ENCODE measurements around the gene TCEAL5.
"Not testable (repeated sequence)": the region's sequence is repeated elsewhere in the genome, so short reads cannot be mapped to it uniquely, and the experiment has no call there.

TCEAL5 gene

GRCh38 chrX:103234869-103235268 is 41.7 kb downstream of the TCEAL5 start:
- Histone ChIP-seq H3K27ac (ENCODE audit: poor library complexity, severe bottlenecking) (no peak overlapping the region), H3K9me3 (ENCODE audit: severe bottlenecking) (no peaks in the 10 kb centered on the region), H3K27me3 (ENCODE audit: insufficient read depth, poor library complexity, severe bottlenecking) (no peaks in the 10 kb centered on the region), H3K4me1 (ENCODE audit: insufficient read depth, poor library complexity, severe bottlenecking) (no peaks in the 10 kb centered on the region), H3K36me3 (ENCODE audit: low read depth) (no peaks in the 10 kb centered on the region), H3K4me3 (ENCODE audit: severe bottlenecking) (no peak overlapping the region)
- no peak for TF ChIP-seq CTCF (IDR thresholded peaks at IDR 0.05; ENCODE audit: poor library complexity, severe bottlenecking)
- no peak for ATAC-seq (ENCODE audit: low read depth)
- DNase-seq (ENCODE audit: low spot score): no peak

GRCh38 chrX:103233263-103233662 is 43.3 kb downstream of the TCEAL5 start:
- ATAC-seq (ENCODE audit: low read depth): no peak
- no peaks in the 10 kb centered on the region for H3K27me3 ChIP-seq (ENCODE audit: insufficient read depth, poor library complexity, severe bottlenecking)
- no peaks in the 10 kb centered on the region for H3K9me3 ChIP-seq (ENCODE audit: severe bottlenecking)
- H3K36me3 ChIP-seq (ENCODE audit: low read depth): no peaks in the 10 kb centered on the region
- no peak overlapping the region for H3K4me3 ChIP-seq (ENCODE audit: severe bottlenecking)
- TF ChIP-seq CTCF (IDR thresholded peaks at IDR 0.05; ENCODE audit: poor library complexity, severe bottlenecking): no peak
- no peak for DNase-seq (ENCODE audit: low spot score)
- H3K4me1 ChIP-seq (ENCODE audit: insufficient read depth, poor library complexity, severe bottlenecking): no peaks in the 10 kb centered on the region
- H3K27ac ChIP-seq (ENCODE audit: poor library complexity, severe bottlenecking): no peak overlapping the region

- H3K4me3 ChIP-seq (ENCODE audit: severe bottlenecking); DNase-seq (ENCODE audit: low spot score); H3K27ac ChIP-seq (ENCODE audit: poor library complexity, severe bottlenecking); H3K4me1 ChIP-seq (ENCODE audit: insufficient read depth, poor library complexity, severe bottlenecking); ATAC-seq (ENCODE audit: low read depth); H3K9me3 ChIP-seq (ENCODE audit: severe bottlenecking); H3K27me3 ChIP-seq (ENCODE audit: insufficient read depth, poor library complexity, severe bottlenecking); H3K36me3 ChIP-seq (ENCODE audit: low read depth): not testable (repeated sequence)
Observed at GRCh38 chrX:103225918-103226317, 50.6 kb downstream of the TCEAL5 start.

Data from RWPE2 (cell line).